ENCODE results near the gene FUOM. TPM values are rescaled to one million over a fixed set of nuclear protein-coding genes. Genes with fewer than 3 reads are reported as not detected.

FUOM gene
- polyA plus RNA-seq, 4 donors, result 17.8 to 29.0 (median 21.9) TPM

GRCh38 chr10:133316732-133317131 is 41.1 kb downstream of the FUOM start:
- no peak for DNase-seq (ENCODE audit: low read depth in 4 of 4, low spot score in 2 of 4)

- DNase-seq (ENCODE audit: low read depth in 4 of 4, low spot score in 2 of 4), result no peak
Observed at GRCh38 chr10:133316266-133316665, 41.6 kb downstream of the FUOM start.

- DNase-seq (ENCODE audit: low read depth in 4 of 4, low spot score in 2 of 4), result no peak
Observed at GRCh38 chr10:133315847-133316246, 42.0 kb downstream of the FUOM start.

GRCh38 chr10:133314911-133315310 is 42.9 kb downstream of the FUOM start:
- DNase-seq (ENCODE audit: low read depth in 4 of 4, low spot score in 2 of 4), result no peak

GRCh38 chr10:133313192-133313591 is 44.6 kb downstream of the FUOM start:
- no peak for DNase-seq (ENCODE audit: low read depth in 4 of 4, low spot score in 2 of 4)

- no peak for DNase-seq (ENCODE audit: low read depth in 4 of 4, low spot score in 2 of 4)
Observed at GRCh38 chr10:133312769-133313145, 45.1 kb downstream of the FUOM start.

GRCh38 chr10:133312016-133312768 is 45.6 kb downstream of the FUOM start:
- DNase-seq (ENCODE audit: low read depth in 4 of 4, low spot score in 2 of 4), result no peak

- no peak for DNase-seq (ENCODE audit: low read depth in 4 of 4, low spot score in 2 of 4)
Observed at GRCh38 chr10:133311570-133311969, 46.2 kb downstream of the FUOM start.

- no peak for DNase-seq (ENCODE audit: low read depth in 4 of 4, low spot score in 2 of 4)
Observed at GRCh38 chr10:133310789-133311188, 47.0 kb downstream of the FUOM start.

- no peak for DNase-seq (ENCODE audit: low read depth in 4 of 4, low spot score in 2 of 4)
Observed at GRCh38 chr10:133310399-133310755, 47.4 kb downstream of the FUOM start.

- DNase-seq (ENCODE audit: low read depth in 4 of 4, low spot score in 2 of 4), result no peak
Observed at GRCh38 chr10:133309720-133310398, 48.0 kb downstream of the FUOM start.

GRCh38 chr10:133309100-133309719 is 48.6 kb downstream of the FUOM start:
- DNase-seq (ENCODE audit: low read depth in 4 of 4, low spot score in 2 of 4), result peak in 2 of 4 donors; percentile 70 to 78

- DNase-seq (ENCODE audit: low read depth in 4 of 4, low spot score in 2 of 4), result peak in 3 of 4 donors; percentile 69 to 73 (median 69)
Observed at GRCh38 chr10:133308421-133309099, 49.3 kb downstream of the FUOM start, which contains the start of the genes TUBGCP2 and ZNF511. Gene TUBGCP2 (minus strand): TSS chr10:133308872. CDS start chr10:133302941, 5,931 bp downstream. Gene ZNF511 (plus strand): TSS chr10:133308914. CDS start chr10:133308944, 30 bp downstream.

- DNase-seq (ENCODE audit: low read depth in 4 of 4, low spot score in 2 of 4), result peak in 1 of 4 donors; percentile 74
Observed at GRCh38 chr10:133307776-133308420, 49.9 kb downstream of the FUOM start.

GRCh38 chr10:133306941-133307379 is 50.9 kb downstream of the FUOM start:
- DNase-seq (ENCODE audit: low read depth in 4 of 4, low spot score in 2 of 4), result no peak

- no peak for DNase-seq (ENCODE audit: low read depth in 4 of 4, low spot score in 2 of 4)
Observed at GRCh38 chr10:133306097-133306476, 51.7 kb downstream of the FUOM start.
